Nephron progenitor cell (in vitro differentiated cells): ENCODE measurements around the gene ASCC1.

Experiments
- DNase-seq: peaks from one replicate; pipeline ENCODE4 v3.0.0; 2021
- H3K27ac Mint-ChIP-seq: 2 replicates; pipeline ENCODE4 v1.8.0; 2021; ENCODE audit warnings: mild to moderate bottlenecking, moderate library complexity, mixed read lengths
- H3K27me3 Mint-ChIP-seq: 2 replicates; pipeline ENCODE4 v1.8.0; 2021; ENCODE audit warnings: mild to moderate bottlenecking, low read depth, mixed read lengths; ENCODE audit not compliant: poor library complexity
- H3K36me3 Mint-ChIP-seq: 2 replicates; pipeline ENCODE4 v1.8.0; 2021; ENCODE audit warnings: low read depth, mixed read lengths
- H3K4me1 Mint-ChIP-seq: 2 replicates; pipeline ENCODE4 v1.8.0; 2021; ENCODE audit warnings: mixed read lengths
- H3K4me3 Mint-ChIP-seq: 2 replicates; pipeline ENCODE4 v1.8.0; 2021; ENCODE audit warnings: mild to moderate bottlenecking, moderate library complexity, mixed read lengths
- H3K9me3 Mint-ChIP-seq: 2 replicates; pipeline ENCODE4 v1.8.0; 2021; ENCODE audit warnings: mild to moderate bottlenecking, moderate library complexity, mixed read lengths
- CTCF ChIP-seq: fragments of 200-600 bp; sonication (generic); IDR thresholded peaks from 2 replicates; pipeline ENCODE4 v1.5.0; 2021; ENCODE audit warnings: antibody characterized with exemption

The ASCC1 gene

DNA sequence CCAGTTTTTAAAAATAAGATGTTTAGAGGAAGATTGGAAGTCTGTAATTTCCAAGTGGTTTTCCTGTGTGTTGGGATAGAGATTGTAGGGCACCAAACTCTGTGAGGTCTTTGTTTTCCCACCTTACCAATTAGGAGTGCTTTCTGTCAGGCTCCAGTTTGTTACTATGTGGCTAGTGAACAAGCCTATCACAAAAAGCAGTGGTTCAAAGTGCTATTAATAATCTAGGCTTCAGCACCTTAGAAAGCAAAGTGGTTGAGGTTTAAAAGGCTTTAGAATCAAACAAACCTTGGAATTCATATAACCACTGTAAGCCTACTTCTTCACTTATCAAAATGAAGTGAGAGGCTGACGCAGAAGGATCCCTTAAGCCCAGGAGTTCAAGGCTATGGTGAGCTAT is 11.4 kb downstream of the ASCC1 start:
- no peak for DNase-seq
- Mint-ChIP-seq H3K27ac (peak overlapping the region; percentile 52), H3K36me3 (peaks cover 49% of the 10 kb centered on the region), H3K4me1 (peaks cover 8% of the 10 kb centered on the region), H3K4me3 (no peak overlapping the region), H3K27me3 (no peaks in the 10 kb centered on the region), H3K9me3 (peaks cover 2% of the 10 kb centered on the region)
- TF ChIP-seq CTCF = no peak

GRCh38 chr10:72204296-72204695 is 11.8 kb downstream of the ASCC1 start:
- no peak for DNase-seq
- Mint-ChIP-seq H3K27ac (peak overlapping the region; percentile 52), H3K36me3 (peaks cover 53% of the 10 kb centered on the region), H3K4me3 (no peak overlapping the region), H3K4me1 (peaks cover 8% of the 10 kb centered on the region), H3K9me3 (peaks cover 4% of the 10 kb centered on the region), H3K27me3 (no peaks in the 10 kb centered on the region)
- TF ChIP-seq CTCF = no peak

- H3K27ac Mint-ChIP-seq = no peak overlapping the region
- no peaks in the 10 kb centered on the region for H3K27me3 Mint-ChIP-seq
- peaks cover 4% of the 10 kb centered on the region for H3K9me3 Mint-ChIP-seq
- TF ChIP-seq CTCF = no peak
- H3K36me3 Mint-ChIP-seq = peaks cover 54% of the 10 kb centered on the region
- peaks cover 8% of the 10 kb centered on the region for H3K4me1 Mint-ChIP-seq
- no peak for DNase-seq
- H3K4me3 Mint-ChIP-seq = no peak overlapping the region
Measured at GRCh38 chr10:72201293-72201692, 14.8 kb downstream of the ASCC1 start.

GRCh38 chr10:72200883-72201282 is 15.2 kb downstream of the ASCC1 start:
- Mint-ChIP-seq H3K27ac (no peak overlapping the region), H3K27me3 (no peaks in the 10 kb centered on the region), H3K4me3 (no peak overlapping the region), H3K4me1 (peaks cover 8% of the 10 kb centered on the region), H3K9me3 (peaks cover 4% of the 10 kb centered on the region), H3K36me3 (peaks cover 58% of the 10 kb centered on the region)
- DNase-seq = no peak
- no peak for TF ChIP-seq CTCF

GRCh38 chr10:72194949-72195348 is 21.1 kb downstream of the ASCC1 start:
- TF ChIP-seq CTCF = no peak
- Mint-ChIP-seq H3K27ac (no peak overlapping the region), H3K27me3 (peaks cover under 1% of the 10 kb centered on the region), H3K4me3 (no peak overlapping the region), H3K36me3 (peaks cover 69% of the 10 kb centered on the region), H3K9me3 (peaks cover 4% of the 10 kb centered on the region), H3K4me1 (peaks cover 4% of the 10 kb centered on the region)
- no peak for DNase-seq

DNA sequence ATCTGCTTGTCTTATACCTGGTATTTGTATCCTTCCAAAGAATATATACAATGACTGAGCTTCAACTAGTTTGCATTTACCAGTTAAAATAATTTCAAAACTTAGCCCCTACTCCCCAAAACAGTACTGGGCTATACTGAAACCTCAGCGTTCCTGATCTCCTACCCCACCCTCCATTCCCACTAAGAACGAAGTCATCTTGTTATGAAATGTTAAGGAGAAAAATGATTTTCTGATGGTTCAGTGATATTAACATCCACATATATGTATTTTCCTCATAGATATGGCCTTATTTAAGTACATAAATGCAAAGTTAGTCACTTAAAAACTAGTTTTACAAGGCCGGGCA is 29.1 kb downstream of the ASCC1 start:
- peaks cover 2% of the 10 kb centered on the region for H3K27me3 Mint-ChIP-seq
- H3K36me3 Mint-ChIP-seq = peaks cover 71% of the 10 kb centered on the region
- H3K27ac Mint-ChIP-seq = peak overlapping the region; percentile 37
- H3K4me1 Mint-ChIP-seq = no peaks in the 10 kb centered on the region
- TF ChIP-seq CTCF = no peak
- no peak for DNase-seq
- no peak overlapping the region for H3K4me3 Mint-ChIP-seq
- peaks cover 27% of the 10 kb centered on the region for H3K9me3 Mint-ChIP-seq
